ENCODE measurements around the gene NTHL1. TPM values are rescaled to one million over a fixed set of nuclear protein-coding genes. Genes with fewer than 3 reads are reported as not detected.

The NTHL1 gene
- total RNA-seq, 2 donors from 2014 or later: 43.2 to 46.1 TPM

GRCh38 chr16:2023092-2024031, 24.3 kb downstream of the NTHL1 start:
- WGBS, 2 experiments (ENCODE audit: insufficient coverage in 1 of 2, insufficient read length in 1 of 2): 7 to 19% methylated on average over 29 to 52 of the region's 53 CpGs
- peak overlapping the region; percentile 34 for H3K9ac ChIP-seq (ENCODE audit: extremely low read depth, low read length, poor library complexity, severe bottlenecking)
- Mint-ChIP-seq H3K36me3 (ENCODE audit: low read depth) (no peaks in the 10 kb centered on the region), H3K27ac (no peak overlapping the region), H3K9me3 (no peaks in the 10 kb centered on the region), H3K4me1 (peaks cover 7% of the 10 kb centered on the region), H3K27me3 (ENCODE audit: insufficient read depth) (peaks cover 71% of the 10 kb centered on the region), H3K4me3 (peak overlapping the region; percentile 51)
- H3K27ac ChIP-seq (ENCODE audit: low read depth, low read length): no peak overlapping the region
- peaks cover 39% of the 10 kb centered on the region for H3K27me3 ChIP-seq (ENCODE audit: control insufficient read depth, insufficient read depth, low read length, poor library complexity, severe bottlenecking)
- H3K4me1 ChIP-seq (ENCODE audit: control insufficient read depth, insufficient read depth, low read length): peaks cover 3% of the 10 kb centered on the region
- peak overlapping the region; percentile 74 for H3K4me3 ChIP-seq (ENCODE audit: low read length)
- peak; percentile 98 for DNase-seq
- H3K9me3 ChIP-seq (ENCODE audit: control insufficient read depth, low read length): no peaks in the 10 kb centered on the region
- H3K36me3 ChIP-seq (ENCODE audit: control insufficient read depth, insufficient read depth, low read length): no peaks in the 10 kb centered on the region
- peak; percentile 96 for TF ChIP-seq CTCF (conservative IDR thresholded peaks at IDR 0.05)

- Histone ChIP-seq H3K4me3 (ENCODE audit: low read length) (peak overlapping the region; percentile 74), H3K36me3 (ENCODE audit: control insufficient read depth, insufficient read depth, low read length) (no peaks in the 10 kb centered on the region), H3K27ac (ENCODE audit: low read depth, low read length) (no peak overlapping the region), H3K27me3 (ENCODE audit: control insufficient read depth, insufficient read depth, low read length, poor library complexity, severe bottlenecking) (peaks cover 46% of the 10 kb centered on the region), H3K9me3 (ENCODE audit: control insufficient read depth, low read length) (no peaks in the 10 kb centered on the region), H3K9ac (ENCODE audit: extremely low read depth, low read length, poor library complexity, severe bottlenecking) (peak overlapping the region; percentile 34), H3K4me1 (ENCODE audit: control insufficient read depth, insufficient read depth, low read length) (peaks cover under 1% of the 10 kb centered on the region)
- H3K9me3 Mint-ChIP-seq: no peaks in the 10 kb centered on the region
- DNase-seq: peak; percentile 92
- H3K36me3 Mint-ChIP-seq (ENCODE audit: low read depth): no peaks in the 10 kb centered on the region
- 9 to 18% methylated on average over 4 to 14 of the region's 14 CpGs for WGBS, 2 experiments (ENCODE audit: insufficient coverage in 1 of 2, insufficient read length in 1 of 2)
- peak overlapping the region; percentile 51 for H3K4me3 Mint-ChIP-seq
- H3K27me3 Mint-ChIP-seq (ENCODE audit: insufficient read depth): peaks cover 71% of the 10 kb centered on the region
- no peak for TF ChIP-seq CTCF (conservative IDR thresholded peaks at IDR 0.05)
- H3K27ac Mint-ChIP-seq: no peak overlapping the region
- H3K4me1 Mint-ChIP-seq: peaks cover 6% of the 10 kb centered on the region
These were observed 24.9 kb downstream of the NTHL1 start for GRCh38 chr16:2022723-2023091.

GRCh38 chr16:2019921-2020831, 27.5 kb downstream of the NTHL1 start:
- Histone ChIP-seq H3K36me3 (ENCODE audit: control insufficient read depth, insufficient read depth, low read length) (no peaks in the 10 kb centered on the region), H3K9me3 (ENCODE audit: control insufficient read depth, low read length) (no peaks in the 10 kb centered on the region), H3K4me1 (ENCODE audit: control insufficient read depth, insufficient read depth, low read length) (no peaks in the 10 kb centered on the region), H3K9ac (ENCODE audit: extremely low read depth, low read length, poor library complexity, severe bottlenecking) (no peak overlapping the region), H3K27ac (ENCODE audit: low read depth, low read length) (no peak overlapping the region), H3K4me3 (ENCODE audit: low read length) (peak overlapping the region; percentile 29), H3K27me3 (ENCODE audit: control insufficient read depth, insufficient read depth, low read length, poor library complexity, severe bottlenecking) (peaks cover 44% of the 10 kb centered on the region)
- Mint-ChIP-seq H3K36me3 (ENCODE audit: low read depth) (no peaks in the 10 kb centered on the region), H3K9me3 (no peaks in the 10 kb centered on the region), H3K4me3 (peak overlapping the region; percentile 38), H3K27ac (no peak overlapping the region), H3K27me3 (ENCODE audit: insufficient read depth) (peaks cover 72% of the 10 kb centered on the region), H3K4me1 (peaks cover 2% of the 10 kb centered on the region)
- no peak for TF ChIP-seq CTCF (conservative IDR thresholded peaks at IDR 0.05)
- 3 to 6% methylated on average over 35 to 96 of the region's 96 CpGs for WGBS, 2 experiments (ENCODE audit: insufficient coverage in 1 of 2, insufficient read length in 1 of 2)
- peak; percentile 75 for DNase-seq

All from endodermal cell (in vitro differentiated cells).